Measurements from ENCODE around the gene IL27RA. TPM values are rescaled to one million over a fixed set of nuclear protein-coding genes. Genes with fewer than 3 reads are reported as not detected.
A peak's percentile ranks its signal among the peaks of the same experiment; 100 is the strongest.

Gene IL27RA
- total RNA-seq, 2 experiments from 2014 or later: 25.0 to 26.7 TPM

DNA sequence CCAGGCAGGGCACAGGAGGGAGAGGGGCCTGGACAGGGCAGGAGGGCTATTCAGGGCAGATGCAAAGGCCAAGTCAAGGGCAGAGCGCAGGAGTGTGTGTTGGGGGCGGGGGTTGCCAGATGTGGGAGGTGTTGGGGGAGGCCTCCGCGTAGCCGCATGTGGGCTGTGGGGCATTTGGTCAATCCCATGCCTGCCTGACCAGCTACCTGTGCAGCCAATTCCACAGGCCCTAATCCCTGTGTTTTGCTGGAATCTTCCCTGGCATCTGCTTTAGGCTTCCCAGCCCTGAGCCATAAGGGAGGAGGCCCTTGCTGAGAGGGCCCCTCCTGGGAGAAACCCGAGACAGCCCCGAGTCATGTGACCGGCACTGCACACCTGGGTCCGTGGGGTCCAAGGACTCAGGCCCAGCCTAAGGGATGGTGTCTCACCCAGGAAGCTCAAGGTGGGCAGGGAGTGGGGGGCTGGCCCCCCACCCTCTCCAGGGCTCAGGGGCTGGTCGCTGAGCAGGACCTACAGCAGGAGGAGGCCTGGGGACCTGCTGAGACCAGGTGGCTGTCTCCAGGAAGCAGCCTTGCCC, 45.7 kb upstream of the IL27RA start:
- H3K4me3 ChIP-seq (ENCODE audit: low read length): peak overlapping the region; percentile 45
- Mint-ChIP-seq H3K27me3 (no peaks in the 10 kb centered on the region), H3K9me3 (no peaks in the 10 kb centered on the region), H3K4me1 (ENCODE audit: low read depth) (peaks cover 90% of the 10 kb centered on the region), H3K36me3 (ENCODE audit: low read depth) (peaks cover 26% of the 10 kb centered on the region), H3K4me3 (peak overlapping the region; percentile 84), H3K27ac (peak overlapping the region; percentile 97)
- peak in 2 of 14 experiments; percentile 15 to 36 for DNase-seq
- H3K36me3 ChIP-seq (ENCODE audit: insufficient read depth, low read length): peaks cover 10% of the 10 kb centered on the region
- peak; percentile 8 for ATAC-seq (ENCODE audit: poor library complexity)
- H3K4me1 ChIP-seq (ENCODE audit: insufficient read depth, low read length): peaks cover 97% of the 10 kb centered on the region
- intact Hi-C loops (cut with DNase I, micrococcal nuclease): loop anchor here (1.0 to 5.0 kb wide), 4 partner anchors 20 to 46 kb away; partner anchors contain the start of genes DCAF15 (in 2 of the 2), IL27RA (in 1 of the 2) and RFX1 (in 1 of the 2)
- POLR2A ChIA-PET: interaction anchor here (0.8 to 4.8 kb wide), 12 partner anchors 8 to 140 kb away, joined by 3 to 33 read pairs (median 8); partner anchors contain the start of genes DCAF15, IL27RA and RFX1
- H3K9me3 ChIP-seq (ENCODE audit: control insufficient read depth in 1 of 2, insufficient read depth in 1 of 2, low read length in 2 of 2): no peaks in the 10 kb centered on the region
- CTCF ChIA-PET: interaction anchor here (0.7 to 1.6 kb wide), 4 partner anchors 24 to 63 kb away, joined by 3 to 5 read pairs (median 4); partner anchors contain the start of gene IL27RA
- H3K27ac ChIP-seq (ENCODE audit: low read depth in 1 of 2, low read length in 2 of 2): peak overlapping the region; percentile 97 to 99
- no peaks in the 10 kb centered on the region for H3K27me3 ChIP-seq (ENCODE audit: control insufficient read depth in 1 of 2, insufficient read depth in 2 of 2, low read length in 2 of 2)
- TF ChIP-seq, protein P1, sequence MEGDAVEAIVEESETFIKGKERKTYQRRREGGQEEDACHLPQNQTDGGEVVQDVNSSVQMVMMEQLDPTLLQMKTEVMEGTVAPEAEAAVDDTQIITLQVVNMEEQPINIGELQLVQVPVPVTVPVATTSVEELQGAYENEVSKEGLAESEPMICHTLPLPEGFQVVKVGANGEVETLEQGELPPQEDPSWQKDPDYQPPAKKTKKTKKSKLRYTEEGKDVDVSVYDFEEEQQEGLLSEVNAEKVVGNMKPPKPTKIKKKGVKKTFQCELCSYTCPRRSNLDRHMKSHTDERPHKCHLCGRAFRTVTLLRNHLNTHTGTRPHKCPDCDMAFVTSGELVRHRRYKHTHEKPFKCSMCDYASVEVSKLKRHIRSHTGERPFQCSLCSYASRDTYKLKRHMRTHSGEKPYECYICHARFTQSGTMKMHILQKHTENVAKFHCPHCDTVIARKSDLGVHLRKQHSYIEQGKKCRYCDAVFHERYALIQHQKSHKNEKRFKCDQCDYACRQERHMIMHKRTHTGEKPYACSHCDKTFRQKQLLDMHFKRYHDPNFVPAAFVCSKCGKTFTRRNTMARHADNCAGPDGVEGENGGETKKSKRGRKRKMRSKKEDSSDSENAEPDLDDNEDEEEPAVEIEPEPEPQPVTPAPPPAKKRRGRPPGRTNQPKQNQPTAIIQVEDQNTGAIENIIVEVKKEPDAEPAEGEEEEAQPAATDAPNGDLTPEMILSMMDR (IDR thresholded peaks at IDR 0.05): no peak

DNA sequence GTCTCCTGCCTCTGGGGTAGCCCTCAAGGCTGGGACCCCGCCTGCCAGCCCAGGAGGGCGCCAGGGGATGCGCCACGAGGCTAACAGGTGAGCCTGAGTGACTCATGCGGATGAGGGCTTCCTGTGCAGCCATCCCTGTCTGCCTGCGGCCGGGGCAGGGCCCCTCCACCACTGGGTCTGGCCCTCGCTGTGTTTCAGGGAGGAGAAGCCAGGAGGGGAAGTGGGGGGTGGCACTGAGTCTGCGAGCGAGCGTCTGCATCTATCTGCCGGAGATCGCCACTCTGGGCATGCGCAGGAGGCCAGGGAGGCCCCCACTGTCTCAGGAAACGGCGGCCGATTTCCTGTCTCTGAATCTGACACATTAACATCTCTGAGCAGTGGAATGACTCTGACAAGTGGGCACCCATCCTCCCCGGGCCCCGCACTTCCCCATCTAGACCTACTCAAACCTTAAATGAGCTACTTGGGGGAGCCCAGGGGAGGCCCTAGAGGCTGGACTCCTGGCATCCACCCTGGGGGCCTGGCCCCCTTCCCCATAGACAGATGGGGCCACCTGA, 45.1 kb upstream of the IL27RA start:
- Mint-ChIP-seq H3K27ac (peak overlapping the region; percentile 97), H3K4me1 (ENCODE audit: low read depth) (peaks cover 88% of the 10 kb centered on the region), H3K4me3 (peak overlapping the region; percentile 83), H3K27me3 (no peaks in the 10 kb centered on the region), H3K36me3 (ENCODE audit: low read depth) (peaks cover 32% of the 10 kb centered on the region), H3K9me3 (no peaks in the 10 kb centered on the region)
- Histone ChIP-seq H3K4me1 (ENCODE audit: insufficient read depth, low read length) (peaks cover 93% of the 10 kb centered on the region), H3K9me3 (ENCODE audit: control insufficient read depth in 1 of 2, insufficient read depth in 1 of 2, low read length in 2 of 2) (no peaks in the 10 kb centered on the region), H3K36me3 (ENCODE audit: insufficient read depth, low read length) (peaks cover 12% of the 10 kb centered on the region), H3K27me3 (ENCODE audit: control insufficient read depth in 1 of 2, insufficient read depth in 2 of 2, low read length in 2 of 2) (no peaks in the 10 kb centered on the region), H3K27ac (ENCODE audit: low read depth in 1 of 2, low read length in 2 of 2) (peak overlapping the region; percentile 97 to 99), H3K4me3 (ENCODE audit: low read length) (peak overlapping the region; percentile 45)
- peak; percentile 87 for ATAC-seq (ENCODE audit: poor library complexity)
- CTCF ChIA-PET: no interaction called here
- TF ChIP-seq, protein P1 (IDR thresholded peaks at IDR 0.05): no peak
- DNase-seq: peak; percentile 95 to 100 (median 99)
- intact Hi-C loops (cut with DNase I, micrococcal nuclease): loop anchor here (1.0 to 5.0 kb wide), 4 partner anchors 20 to 46 kb away; partner anchors contain the start of genes DCAF15 (in 2 of the 2), IL27RA (in 1 of the 2) and RFX1 (in 1 of the 2)
- POLR2A ChIA-PET: interaction anchor here (1.0 to 4.8 kb wide), 10 partner anchors 8 to 140 kb away, joined by 3 to 33 read pairs (median 8); partner anchors contain the start of genes DCAF15, IL27RA and RFX1

DNA sequence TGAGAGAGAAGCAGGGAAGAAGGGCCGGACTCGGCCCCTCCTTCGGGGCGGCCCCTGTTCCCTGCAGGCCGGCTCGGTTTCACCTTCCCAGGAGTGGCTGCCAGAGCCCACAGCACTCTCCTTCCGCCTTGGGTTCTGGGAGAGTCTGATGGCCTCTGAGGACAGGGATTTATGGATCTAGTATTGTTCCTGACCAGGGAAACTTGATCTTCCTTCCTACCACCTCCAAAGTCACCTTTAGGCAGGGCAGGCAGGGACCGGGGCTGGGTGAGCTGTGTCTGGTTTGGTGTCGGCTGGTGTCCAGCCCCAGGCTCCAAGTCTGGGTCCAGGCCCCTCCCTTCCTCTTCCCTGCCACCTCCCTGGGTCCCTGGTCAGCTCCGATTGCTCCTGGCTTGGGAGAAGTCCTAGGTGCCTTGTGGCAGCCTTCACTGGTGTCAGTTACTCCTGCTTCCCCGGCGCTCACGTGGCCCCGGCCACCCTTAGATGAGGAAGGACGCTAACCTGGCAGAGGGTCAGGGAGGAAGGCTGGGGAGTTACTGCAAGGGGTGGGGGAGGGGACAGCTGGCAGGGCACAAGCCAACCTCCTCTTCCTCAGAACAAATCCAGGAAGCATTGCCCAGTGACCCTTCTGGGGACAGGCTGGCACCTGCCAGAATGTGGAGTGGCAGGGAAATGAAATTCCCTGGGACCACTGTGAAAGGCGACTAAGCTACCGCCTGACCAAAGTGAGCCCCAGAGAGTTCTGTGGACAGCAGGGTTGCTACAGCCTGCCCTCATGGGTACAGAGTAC, 44.3 kb upstream of the IL27RA start:
- Mint-ChIP-seq H3K4me1 (ENCODE audit: low read depth) (peaks cover 80% of the 10 kb centered on the region), H3K36me3 (ENCODE audit: low read depth) (peaks cover 37% of the 10 kb centered on the region), H3K9me3 (no peaks in the 10 kb centered on the region), H3K4me3 (peak overlapping the region; percentile 83), H3K27ac (peak overlapping the region; percentile 97), H3K27me3 (no peaks in the 10 kb centered on the region)
- Histone ChIP-seq H3K27me3 (ENCODE audit: control insufficient read depth in 1 of 2, insufficient read depth in 2 of 2, low read length in 2 of 2) (no peaks in the 10 kb centered on the region), H3K27ac (ENCODE audit: low read depth in 1 of 2, low read length in 2 of 2) (peak overlapping the region; percentile 97 to 99), H3K4me1 (ENCODE audit: insufficient read depth, low read length) (peaks cover 89% of the 10 kb centered on the region), H3K9me3 (ENCODE audit: control insufficient read depth in 1 of 2, insufficient read depth in 1 of 2, low read length in 2 of 2) (no peaks in the 10 kb centered on the region), H3K4me3 (ENCODE audit: low read length) (peak overlapping the region; percentile 45), H3K36me3 (ENCODE audit: insufficient read depth, low read length) (peaks cover 18% of the 10 kb centered on the region)
- ChIA-PET CTCF (interaction anchor here (0.5 to 1.6 kb wide), 3 partner anchors 19 to 1363 kb away, joined by 4 to 6 read pairs (median 4); partner anchors contain the start of gene RFX1), POLR2A (interaction anchor here (0.7 to 4.8 kb wide), 11 partner anchors 9 to 87 kb away, joined by 3 to 33 read pairs (median 8); partner anchors contain the start of genes DCAF15, IL27RA and RFX1)
- no peak for ATAC-seq (ENCODE audit: poor library complexity)
- TF ChIP-seq, protein P1 (IDR thresholded peaks at IDR 0.05): no peak
- peak in 1 of 14 experiments; percentile 45 for DNase-seq
- intact Hi-C loops (cut with DNase I, micrococcal nuclease): loop anchor here (1.0 to 5.0 kb wide), 3 partner anchors 15 to 45 kb away; partner anchors contain the start of genes DCAF15 (in 1 of the 2) and IL27RA (in 1 of the 2)
